HL-60 (cell line): ENCODE data around the gene PLEKHO1.

Source experiments
- CTCF ChIP-seq: IDR thresholded peaks from one replicate; pipeline ENCODE4 v1.5.1; 2011; ENCODE audit warnings: low read length, control low read depth, inconsistent platforms; ENCODE audit not compliant: insufficient read depth
- POLR2AphosphoS5 ChIP-seq: IDR thresholded peaks from 2 replicates; pipeline ENCODE4 v1.6.1; 2012; ENCODE audit warnings: low read depth
- REST ChIP-seq: IDR thresholded peaks from 2 replicates; pipeline ENCODE4 v1.6.1; 2012; ENCODE audit warnings: low read depth; ENCODE audit not compliant: insufficient replicate concordance

- no peak for TF ChIP-seq REST
- no peak for TF ChIP-seq CTCF
- no peak for TF ChIP-seq POLR2AphosphoS5
These were observed 7.3 kb downstream of the PLEKHO1 start for GRCh38 chr1:150156868-150157603.
